HG02943 (cell line): Measurements from ENCODE around the gene ACO2.
"Not testable (repeated sequence)": the region's sequence is repeated elsewhere in the genome, so short reads cannot be mapped to it uniquely, and the experiment has no call there.

Source experiments
- ATAC-seq: cut with Tn5 transposase; IDR thresholded peaks from one replicate; pipeline ENCODE4 v1.9.1; 2021; ENCODE audit warnings: mild to moderate bottlenecking, low read depth, moderate library complexity; ENCODE audit not compliant: unreplicated experiment

The ACO2 gene

DNA sequence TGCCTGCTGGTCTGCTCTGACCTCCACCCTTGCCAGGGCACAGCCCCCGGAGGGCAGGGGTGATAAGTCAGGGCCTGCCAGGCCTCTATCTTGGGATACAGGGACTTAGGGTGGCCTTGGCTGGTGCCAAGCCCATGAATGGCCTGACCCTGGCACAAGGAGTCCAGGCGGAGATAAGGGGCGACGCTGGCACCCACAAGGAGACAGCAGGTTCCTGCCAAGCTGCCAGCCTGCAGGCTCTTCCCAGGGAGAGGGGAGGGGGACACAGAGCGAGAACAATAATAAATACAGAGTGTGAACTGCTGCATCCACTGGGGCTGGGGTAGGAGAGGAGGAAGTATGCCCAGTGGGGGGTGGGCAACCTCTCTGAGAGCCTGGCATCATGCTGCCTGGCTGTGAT, 92.9 kb downstream of the ACO2 start:
- no peak for ATAC-seq

DNA sequence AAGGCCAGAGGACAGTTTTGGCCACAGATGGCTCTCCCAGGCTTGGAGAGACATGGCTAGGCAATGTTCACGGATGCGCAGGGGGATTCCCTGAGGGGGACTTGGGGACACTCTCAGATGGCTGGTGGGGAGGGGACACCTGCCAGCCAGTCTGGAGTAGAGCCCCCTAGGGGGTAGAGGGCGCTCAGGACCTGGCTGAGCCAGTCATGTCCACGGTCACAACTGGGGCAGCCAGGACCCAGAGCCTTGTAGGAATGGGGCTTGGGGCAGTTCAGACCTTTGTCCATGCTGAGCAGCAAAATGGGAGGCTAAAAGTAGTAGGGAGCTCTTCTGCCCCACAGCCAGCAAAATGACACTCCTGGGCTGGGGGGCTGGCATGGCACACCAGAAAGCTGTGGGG, 93.5 kb downstream of the ACO2 start:
- no peak for ATAC-seq

DNA sequence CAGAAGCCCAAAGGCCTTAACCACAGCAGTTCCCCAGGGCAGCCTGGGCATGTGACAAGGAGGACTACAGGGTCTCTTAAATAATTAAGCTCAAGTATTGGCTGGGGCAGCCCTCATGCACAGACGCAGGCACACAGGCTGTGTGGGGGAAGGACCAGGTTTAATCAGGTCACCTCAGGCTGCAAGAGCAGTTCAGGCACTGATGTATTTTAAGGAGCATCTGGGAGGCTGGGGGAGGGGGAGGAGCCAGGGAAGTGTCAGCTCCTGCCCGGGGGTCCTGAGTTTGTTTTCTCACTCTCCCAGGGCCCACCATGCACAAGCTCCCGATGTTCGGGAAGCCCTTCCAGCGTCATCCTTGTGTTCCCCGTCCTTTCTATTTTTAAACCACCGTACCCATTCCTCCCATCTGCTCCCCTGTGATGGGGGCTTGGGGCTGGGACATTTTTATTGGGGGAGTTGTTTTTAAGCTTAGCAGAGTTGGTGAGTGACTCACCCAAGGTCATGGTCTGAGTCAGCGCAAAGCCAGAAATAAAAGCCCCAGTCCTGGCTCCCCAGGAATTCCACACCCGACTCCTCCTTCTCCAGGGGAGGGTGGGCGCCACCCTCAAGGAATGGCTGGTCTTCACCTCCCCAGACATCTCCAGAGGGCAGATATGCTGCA, 94.3 kb downstream of the ACO2 start:
- ATAC-seq, result no peak

DNA sequence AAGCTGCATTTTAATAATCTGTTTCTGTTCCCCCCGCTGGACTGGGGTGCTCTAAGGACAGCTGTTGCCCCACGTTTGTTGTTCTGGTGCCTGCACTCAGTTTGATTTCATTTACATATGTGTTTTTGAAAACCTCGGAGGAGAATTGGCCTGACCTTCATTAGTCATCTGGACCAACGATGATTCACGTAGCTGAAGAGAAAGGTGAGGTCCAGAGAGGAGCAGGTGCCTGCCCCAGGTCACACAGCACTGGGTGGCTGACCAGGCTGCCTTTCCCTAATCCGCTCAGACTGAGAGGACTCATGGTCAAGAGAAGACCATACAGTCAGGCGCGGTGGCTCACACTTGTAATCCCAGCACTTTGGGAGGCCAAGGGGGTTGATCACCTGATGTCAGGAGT, 95.6 kb downstream of the ACO2 start:
- no peak for ATAC-seq

DNA sequence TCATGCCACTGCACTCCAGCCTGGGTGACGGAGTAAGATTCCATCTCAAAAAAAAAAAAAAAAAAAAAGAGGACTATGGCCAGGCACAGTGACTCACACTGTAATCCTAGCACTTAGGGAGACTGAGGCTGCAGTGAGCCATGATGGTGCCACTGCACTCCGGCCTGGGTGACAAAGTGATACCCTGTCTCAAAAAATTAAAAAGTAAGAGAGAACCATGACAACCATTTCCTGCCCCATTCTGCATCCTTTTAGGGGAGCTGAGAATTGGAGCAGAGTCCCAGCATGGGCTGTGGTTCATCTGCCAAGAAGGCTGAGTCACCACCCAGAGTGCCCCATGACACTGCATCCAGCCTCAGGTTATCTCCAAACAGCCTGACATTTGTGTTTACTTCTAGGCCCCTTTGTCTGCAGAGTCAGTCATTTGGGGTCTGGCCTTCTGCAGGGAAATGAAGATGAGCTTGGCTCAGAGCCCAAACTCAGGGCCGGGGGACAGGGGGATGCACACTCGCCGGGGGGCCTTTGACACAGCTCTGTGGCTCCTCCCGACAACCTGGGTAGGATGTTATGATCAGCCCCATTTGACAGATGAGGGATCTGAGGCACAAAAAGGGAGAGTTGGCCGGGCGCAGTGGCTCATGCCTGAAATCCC, 96.6 kb downstream of the ACO2 start:
- no peak for ATAC-seq

DNA sequence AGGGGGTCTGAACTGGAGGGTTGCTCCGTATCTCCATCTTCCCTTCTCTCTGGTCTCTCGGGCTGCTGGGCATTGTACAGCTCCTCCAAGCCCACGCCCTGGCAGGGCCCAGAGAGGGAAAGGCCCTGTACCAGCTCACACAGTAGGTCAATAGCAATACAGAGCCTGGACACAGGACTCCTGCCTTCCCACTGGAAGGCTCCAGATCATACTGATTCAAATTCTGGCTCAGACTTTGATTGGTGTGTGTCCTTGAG, 98.5 kb downstream of the ACO2 start:
- no peak for ATAC-seq

DNA sequence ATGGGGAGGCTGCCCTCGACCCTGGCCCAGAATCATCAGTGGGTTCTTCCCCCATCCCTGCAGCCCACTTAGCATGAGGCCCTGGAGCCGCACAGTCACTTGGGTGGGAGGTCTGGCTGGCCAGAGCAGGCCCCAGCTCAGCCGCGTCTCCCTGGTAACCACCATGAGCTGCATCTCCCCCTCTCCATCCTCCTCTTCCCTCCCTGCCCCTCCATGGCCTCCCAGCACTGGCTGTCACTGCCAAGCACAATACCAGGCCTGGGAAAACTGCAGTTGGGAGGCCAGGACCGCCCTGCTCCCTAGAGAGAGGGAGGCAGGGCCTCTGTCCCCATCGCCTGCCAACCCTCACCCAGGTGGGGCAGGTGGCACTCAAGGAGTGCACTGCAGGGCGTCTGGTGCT, 99.9 kb downstream of the ACO2 start:
- no peak for ATAC-seq

DNA sequence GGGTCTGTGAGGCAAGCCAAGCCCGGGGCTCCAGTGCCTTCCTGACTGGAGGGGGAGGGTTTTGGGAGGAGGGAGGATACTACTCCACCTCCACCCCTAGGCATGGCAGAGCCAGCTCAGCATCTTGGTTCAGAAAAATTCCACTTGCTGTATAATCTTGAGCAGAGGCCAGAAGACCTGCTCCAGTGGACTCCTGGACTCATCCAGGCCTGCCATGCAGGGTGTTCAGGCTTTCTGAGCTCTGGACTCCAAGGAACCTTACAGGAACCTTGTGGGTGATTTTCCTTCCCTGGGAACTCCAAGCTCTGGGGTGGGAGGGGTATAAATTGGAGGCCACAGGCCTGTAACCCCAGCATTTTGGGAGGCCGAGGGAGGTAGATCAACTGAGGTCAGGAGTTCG, 101.3 kb downstream of the ACO2 start:
- no peak for ATAC-seq

DNA sequence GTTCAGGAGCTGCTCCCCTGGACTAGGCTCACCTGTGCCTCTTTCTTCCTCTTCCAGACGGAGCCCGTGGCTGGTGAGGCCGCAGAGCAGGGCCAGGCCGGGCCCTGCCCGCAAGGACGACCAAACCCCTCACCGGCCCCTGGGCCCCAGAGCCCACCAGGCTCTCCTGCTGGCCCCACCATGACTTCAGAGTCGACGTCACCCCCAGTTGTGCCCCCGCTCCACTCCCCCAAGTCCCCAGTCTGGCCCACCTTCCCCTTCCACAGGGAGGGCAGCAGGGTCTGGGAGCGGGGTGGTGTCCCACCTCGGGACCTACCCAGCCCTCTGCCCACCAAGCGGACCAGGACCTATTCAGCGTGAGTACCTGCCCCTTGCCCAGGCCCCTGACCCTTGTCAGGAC, 102.9 kb downstream of the ACO2 start:
- no peak for ATAC-seq

DNA sequence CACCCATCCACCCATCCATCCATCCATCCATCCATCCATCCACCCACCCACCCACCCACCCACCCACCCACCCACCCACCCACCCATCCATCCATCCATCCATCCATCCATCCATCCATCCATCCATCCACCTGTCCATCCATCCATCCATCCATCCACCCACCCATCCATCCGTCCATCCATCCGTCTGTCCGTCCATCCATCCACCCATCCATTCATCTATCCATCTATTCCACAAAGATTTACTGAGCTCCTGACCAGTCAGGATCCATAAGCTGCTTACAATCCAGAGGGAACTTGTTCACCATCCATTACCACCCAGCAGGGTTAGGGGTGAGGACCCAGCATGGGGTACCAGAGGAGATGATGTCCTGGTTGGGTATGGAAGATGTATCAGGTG, 103.4 kb downstream of the ACO2 start:
- not testable (repeated sequence) for ATAC-seq

DNA sequence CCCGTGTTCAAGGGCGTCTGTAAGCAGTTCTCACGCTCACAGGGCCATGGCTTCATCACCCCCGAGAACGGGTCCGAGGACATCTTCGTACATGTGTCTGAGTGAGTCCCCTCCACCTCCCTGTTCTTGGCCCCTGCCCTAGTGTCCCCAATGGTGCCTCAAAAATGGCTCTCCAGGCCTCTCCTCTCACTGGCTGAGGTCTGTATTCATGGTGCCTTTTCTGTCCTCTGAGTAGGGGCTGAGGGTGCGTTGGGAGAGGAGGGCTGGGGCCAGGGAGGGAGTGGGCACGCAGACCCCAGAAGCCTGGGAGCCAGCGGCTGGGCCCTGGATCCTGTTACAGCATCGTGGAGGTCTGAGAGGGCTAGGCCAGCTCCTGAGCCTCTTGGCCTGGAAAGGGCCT, 104.8 kb downstream of the ACO2 start:
- no peak for ATAC-seq

DNA sequence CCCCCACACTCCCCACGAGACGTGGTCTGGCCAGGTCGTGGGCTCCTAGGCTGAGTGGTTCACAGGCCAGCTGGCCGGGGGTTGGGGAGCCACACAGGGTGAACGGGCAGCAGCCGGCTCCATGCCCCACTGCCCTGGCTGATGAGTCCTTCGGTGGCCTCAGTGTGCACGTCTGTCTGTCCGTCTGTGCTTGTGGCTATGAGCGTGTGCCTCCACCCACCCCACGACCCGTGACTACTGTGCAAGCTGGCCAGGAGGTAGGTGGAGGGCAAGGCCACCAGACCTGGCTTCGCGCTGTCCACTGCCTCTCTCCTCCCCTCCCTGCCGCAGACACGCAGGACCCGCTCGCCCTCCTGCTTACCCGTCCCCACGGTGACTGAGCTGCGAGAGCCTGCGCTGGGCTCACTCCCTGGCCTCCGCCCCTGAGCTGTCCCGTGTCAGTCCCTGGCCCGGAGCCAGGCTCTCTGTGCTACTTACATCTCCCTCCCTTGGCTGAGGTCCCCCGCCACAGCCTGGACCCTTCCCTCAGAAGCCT, 106.0 kb downstream of the ACO2 start:
- no peak for ATAC-seq

DNA sequence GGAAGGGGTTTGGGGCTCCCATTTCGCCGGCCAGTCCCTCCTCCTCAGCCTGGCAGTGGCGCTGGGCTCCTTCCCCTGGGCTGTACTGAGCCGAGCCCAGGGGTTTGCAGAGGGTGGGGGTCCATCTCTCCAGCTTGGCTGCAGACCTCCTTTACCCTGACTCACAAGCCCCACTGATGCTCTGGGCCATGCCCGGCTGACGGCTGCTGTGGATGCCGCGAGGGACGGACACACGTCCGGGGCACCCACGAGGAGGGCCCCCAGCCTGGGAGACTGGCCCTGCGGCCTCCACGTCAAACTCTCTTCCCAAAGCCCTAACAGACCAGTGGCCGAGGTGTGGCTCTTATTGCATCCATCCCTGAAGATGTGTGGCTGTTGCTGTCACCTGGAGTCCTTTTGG, 106.6 kb downstream of the ACO2 start:
- ATAC-seq, result no peak

DNA sequence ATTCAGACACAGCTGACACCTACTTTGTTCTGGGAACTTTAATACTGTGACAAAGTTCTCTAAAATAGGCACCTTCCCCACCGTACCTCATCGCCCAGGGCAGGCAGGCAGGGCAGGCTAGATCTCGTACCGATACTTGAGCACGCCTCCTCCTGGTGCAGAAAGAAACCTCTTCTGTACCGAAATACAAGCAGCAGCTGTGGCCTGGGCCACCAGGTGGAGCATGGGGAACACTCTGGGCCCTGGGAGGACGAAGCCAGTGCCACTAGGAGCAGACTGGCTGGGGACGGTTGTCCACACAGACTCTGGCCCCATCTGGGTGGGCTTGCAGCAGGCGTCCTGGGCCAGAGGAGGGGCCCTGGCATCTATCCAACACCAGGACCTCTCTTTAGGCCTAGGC, 108.0 kb downstream of the ACO2 start:
- ATAC-seq, result no peak

DNA sequence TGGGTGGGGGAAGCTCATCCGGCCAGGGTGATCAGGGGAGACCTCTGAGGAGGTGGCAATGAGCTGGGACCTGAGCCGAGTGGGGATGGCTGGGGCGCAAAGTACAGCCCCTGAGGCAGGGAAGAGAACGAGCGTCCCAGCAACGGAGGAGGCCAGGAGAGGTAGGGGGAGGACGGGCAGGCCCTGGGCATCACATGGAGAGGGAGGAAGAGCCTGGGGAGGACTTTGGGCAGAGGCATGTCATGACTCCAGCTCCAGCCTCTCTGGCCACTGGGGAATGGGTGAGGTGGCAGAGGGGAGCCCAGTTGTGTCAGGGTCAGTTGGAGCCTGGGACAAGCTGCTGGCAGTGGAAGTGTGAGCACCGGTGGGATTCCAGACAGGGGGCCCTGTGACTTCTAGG, 109.2 kb downstream of the ACO2 start:
- ATAC-seq, result no peak
